Measurements from ENCODE around the gene GALNT18. TPM values are rescaled to one million over a fixed set of nuclear protein-coding genes. Genes with fewer than 3 reads are reported as not detected.

Gene GALNT18
- total RNA-seq, 1 experiment from 2014 or later = 1.7 TPM

DNA sequence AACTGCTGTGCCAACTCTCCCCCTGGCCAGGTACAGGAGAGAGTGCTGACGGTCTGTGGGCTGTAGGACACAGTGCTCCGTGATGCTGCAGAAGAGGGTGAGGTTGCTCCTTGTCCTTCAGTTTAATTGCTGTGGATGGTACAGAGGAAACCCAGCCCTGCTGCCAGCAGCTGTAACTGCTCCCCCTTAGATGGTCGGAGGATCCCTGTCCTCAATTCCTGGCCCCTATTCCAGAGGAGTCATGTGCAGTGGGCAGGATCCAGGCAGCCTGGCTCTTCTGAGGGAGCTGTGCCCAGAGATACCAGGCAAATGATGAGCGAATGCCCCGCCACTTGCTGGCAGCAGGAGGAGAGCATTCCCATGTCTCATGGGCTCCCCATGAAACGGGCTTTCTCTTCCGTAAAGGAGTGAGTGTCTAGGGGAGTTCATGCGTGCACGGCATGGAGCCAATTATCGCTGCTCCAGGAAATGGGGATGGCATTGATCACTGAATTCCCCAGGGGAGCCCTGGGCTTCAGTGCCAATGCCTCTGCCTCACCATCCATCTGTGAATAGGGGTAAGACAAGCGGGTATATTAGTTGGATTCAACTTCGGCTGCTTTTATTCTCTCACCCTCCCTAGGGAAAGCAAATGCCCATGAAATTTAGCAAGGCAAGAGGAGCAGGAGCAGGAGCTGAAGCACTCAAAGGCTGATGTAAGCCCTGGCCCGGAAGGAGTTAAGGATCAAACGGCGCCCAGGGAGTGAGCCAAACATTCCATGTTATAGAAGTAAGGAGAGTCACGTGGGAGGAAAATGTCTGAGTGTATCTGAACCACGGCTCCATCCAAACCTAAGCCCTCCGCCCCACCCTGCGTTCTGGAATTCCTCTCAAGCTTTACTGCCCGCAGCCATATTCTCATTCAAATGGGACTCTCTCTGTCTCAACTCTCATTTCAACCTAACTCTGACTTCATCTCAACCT lies 217.8 kb downstream of the GALNT18 start:
- no peak overlapping the region for H4K8ac ChIP-seq (replicated peaks; ENCODE audit: insufficient read length, low read depth, low read length)
- no peak overlapping the region for H2AFZ ChIP-seq (ENCODE audit: low read length)
- no peak overlapping the region for H2BK120ac ChIP-seq (ENCODE audit: low read depth, low read length, poor library complexity, severe bottlenecking)
- H3K14ac ChIP-seq (ENCODE audit: insufficient read depth, low read length) = no peak overlapping the region
- H3K4me1 Mint-ChIP-seq = peaks cover 14 to 20% of the 10 kb centered on the region in 2 experiments
- H4K91ac ChIP-seq (ENCODE audit: insufficient read length, low read depth, low read length) = no peak overlapping the region
- H3K27ac Mint-ChIP-seq = no peak overlapping the region; a peak in 1 of 7 replicates
- no peak overlapping the region for H3K18ac ChIP-seq (ENCODE audit: insufficient read length, low read depth, low read length)
- no peaks in the 10 kb centered on the region for H3K79me2 ChIP-seq (ENCODE audit: insufficient read depth, low read length)
- H2BK12ac ChIP-seq (ENCODE audit: insufficient read length, low read depth, low read length) = no peak overlapping the region
- H4K20me1 ChIP-seq (ENCODE audit: control insufficient read depth, insufficient read depth, insufficient read length) = no peaks in the 10 kb centered on the region
- no peak overlapping the region for H2BK20ac ChIP-seq (ENCODE audit: low read depth, low read length, poor library complexity, severe bottlenecking)
- no peak overlapping the region for H3K4ac ChIP-seq (ENCODE audit: low read depth, low read length)
- no peak overlapping the region for H3K56ac ChIP-seq (ENCODE audit: insufficient read length, low read depth, low read length)
- H2AK5ac ChIP-seq (ENCODE audit: insufficient read length, low read length) = no peak overlapping the region
- H3K23me2 ChIP-seq (ENCODE audit: insufficient read length, low read depth, low read length, poor library complexity, severe bottlenecking) = no peaks in the 10 kb centered on the region
- H4K5ac ChIP-seq (ENCODE audit: insufficient read length, low read depth, low read length) = no peak overlapping the region
- H3K27me3 ChIP-seq (ENCODE audit: insufficient read depth, low read length) = no peaks in the 10 kb centered on the region
- no peak overlapping the region for H2BK15ac ChIP-seq (ENCODE audit: low read depth, low read length)
- no peaks in the 10 kb centered on the region for H3K36me3 Mint-ChIP-seq (ENCODE audit: insufficient read depth in 1 of 3, low read depth in 3 of 3)
- H3T11ph ChIP-seq (ENCODE audit: low read length) = no peak overlapping the region
- H3K4me2 ChIP-seq (ENCODE audit: insufficient read depth, insufficient read length, low read length) = no peak overlapping the region
- H3K4me3 Mint-ChIP-seq = no peak overlapping the region; a peak in 1 of 5 replicates
- H3K9me3 Mint-ChIP-seq = no peaks in the 10 kb centered on the region; a peak in 2 of 5 replicates
- H3K27ac ChIP-seq (ENCODE audit: insufficient read length, low read depth, low read length) = no peak overlapping the region
- no peak for DNase-seq
- peaks cover 6% of the 10 kb centered on the region; the same call in 1 of the 2 replicates for H3K4me1 ChIP-seq (ENCODE audit: insufficient read depth, low read length)
- no CpG with 5 or more reads among the region's 20 CpGs for whole genome bisulfite sequencing (ENCODE audit: extremely low coverage, insufficient read length, low lambda C conversion rate)
- no peaks in the 10 kb centered on the region for H3K79me1 ChIP-seq (ENCODE audit: insufficient read depth, low read depth, low read length, poor library complexity, severe bottlenecking)
- no peak overlapping the region for H3K9ac ChIP-seq (ENCODE audit: extremely low read depth, insufficient read length, low read length)
- TF ChIP-seq, protein P1, sequence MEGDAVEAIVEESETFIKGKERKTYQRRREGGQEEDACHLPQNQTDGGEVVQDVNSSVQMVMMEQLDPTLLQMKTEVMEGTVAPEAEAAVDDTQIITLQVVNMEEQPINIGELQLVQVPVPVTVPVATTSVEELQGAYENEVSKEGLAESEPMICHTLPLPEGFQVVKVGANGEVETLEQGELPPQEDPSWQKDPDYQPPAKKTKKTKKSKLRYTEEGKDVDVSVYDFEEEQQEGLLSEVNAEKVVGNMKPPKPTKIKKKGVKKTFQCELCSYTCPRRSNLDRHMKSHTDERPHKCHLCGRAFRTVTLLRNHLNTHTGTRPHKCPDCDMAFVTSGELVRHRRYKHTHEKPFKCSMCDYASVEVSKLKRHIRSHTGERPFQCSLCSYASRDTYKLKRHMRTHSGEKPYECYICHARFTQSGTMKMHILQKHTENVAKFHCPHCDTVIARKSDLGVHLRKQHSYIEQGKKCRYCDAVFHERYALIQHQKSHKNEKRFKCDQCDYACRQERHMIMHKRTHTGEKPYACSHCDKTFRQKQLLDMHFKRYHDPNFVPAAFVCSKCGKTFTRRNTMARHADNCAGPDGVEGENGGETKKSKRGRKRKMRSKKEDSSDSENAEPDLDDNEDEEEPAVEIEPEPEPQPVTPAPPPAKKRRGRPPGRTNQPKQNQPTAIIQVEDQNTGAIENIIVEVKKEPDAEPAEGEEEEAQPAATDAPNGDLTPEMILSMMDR (conservative IDR thresholded peaks at IDR 0.05) = no peak
- peaks cover 5% of the 10 kb centered on the region for H3K27me3 Mint-ChIP-seq (ENCODE audit: low read depth)
- H3K23ac ChIP-seq (ENCODE audit: insufficient read length, low read depth, low read length) = no peak overlapping the region
- H3K9me3 ChIP-seq (ENCODE audit: control insufficient read depth, low read depth, low read length) = no peaks in the 10 kb centered on the region
- H2BK5ac ChIP-seq (ENCODE audit: insufficient read length, low read length) = no peak overlapping the region
